GM21528 (cell line): Measurements from ENCODE around the gene WDR27.
"Not testable (repeated sequence)": the region's sequence is repeated elsewhere in the genome, so short reads cannot be mapped to it uniquely, and the experiment has no call there.

Experiments used
- ATAC-seq: cut with Tn5 transposase; IDR thresholded peaks from one replicate; pipeline ENCODE4 v1.9.1; 2021; ENCODE audit warnings: mild to moderate bottlenecking, moderate library complexity; ENCODE audit not compliant: unreplicated experiment, low FRiP score

WDR27 gene

DNA sequence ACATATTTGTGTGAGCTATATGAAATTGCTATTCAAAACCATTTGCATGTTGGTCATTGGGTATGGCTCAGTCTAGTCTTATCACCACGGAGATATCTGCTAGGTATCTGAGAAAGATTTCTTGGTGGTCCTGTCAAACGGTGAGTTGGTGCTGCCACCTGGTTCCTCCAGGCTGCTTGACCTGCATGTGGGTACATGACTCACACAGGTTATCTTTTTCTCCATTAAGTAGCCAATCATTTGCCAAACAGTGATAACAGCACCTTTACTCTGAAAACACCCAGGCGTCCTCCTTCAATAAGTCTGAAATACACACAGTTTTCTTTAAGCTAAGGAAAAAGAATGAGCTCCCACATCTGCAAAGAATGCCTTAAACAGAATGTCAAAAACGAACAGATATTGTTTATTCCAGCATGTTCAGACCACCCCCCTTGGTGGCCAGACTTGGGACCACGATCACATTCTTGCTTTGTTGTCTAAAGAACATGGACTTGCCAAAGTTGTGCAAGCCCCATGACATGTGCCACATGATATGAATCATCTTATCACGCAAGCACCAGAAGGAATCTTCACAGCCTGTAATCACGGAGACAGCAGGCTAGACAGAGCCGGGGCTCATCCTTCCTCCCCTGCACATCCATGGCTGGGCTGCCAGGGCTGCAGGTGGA lies 247.5 kb downstream of the WDR27 start:
- no peak for ATAC-seq

DNA sequence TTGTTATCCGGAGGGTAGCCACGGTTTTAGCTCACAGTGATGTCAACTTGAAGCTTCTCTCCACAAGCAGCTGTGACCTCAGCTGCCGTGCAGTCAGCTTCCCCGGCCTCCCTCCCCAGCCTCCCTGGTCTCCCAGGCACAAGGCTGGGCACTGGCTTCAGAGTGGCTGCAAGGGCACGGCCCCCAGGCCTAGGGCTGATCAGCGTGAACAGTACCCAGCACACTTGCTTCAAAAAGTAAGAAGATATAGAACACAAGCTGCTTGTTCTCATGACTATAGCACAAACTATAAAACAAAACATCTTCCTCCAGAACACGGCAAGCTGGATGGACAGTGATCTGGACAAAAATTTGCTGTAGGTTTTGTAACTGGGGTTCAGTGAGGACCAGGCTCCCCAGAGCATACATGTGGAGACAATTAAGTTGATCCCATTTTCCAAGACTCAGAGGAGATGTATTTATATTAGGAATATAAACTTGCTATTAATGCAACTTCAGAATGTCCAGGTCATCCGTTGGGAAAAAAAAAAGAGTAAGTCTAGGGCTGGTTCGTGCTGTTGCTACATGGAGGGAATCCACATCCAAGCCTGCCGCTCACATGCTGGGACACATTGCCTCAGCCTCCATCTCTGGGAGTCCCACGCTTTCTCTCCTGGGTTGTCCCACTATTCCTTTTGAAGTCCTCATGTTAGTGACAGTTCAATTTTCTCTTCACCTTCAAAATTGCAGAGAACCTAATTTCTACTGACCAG lies 248.8 kb downstream of the WDR27 start:
- ATAC-seq: no peak

DNA sequence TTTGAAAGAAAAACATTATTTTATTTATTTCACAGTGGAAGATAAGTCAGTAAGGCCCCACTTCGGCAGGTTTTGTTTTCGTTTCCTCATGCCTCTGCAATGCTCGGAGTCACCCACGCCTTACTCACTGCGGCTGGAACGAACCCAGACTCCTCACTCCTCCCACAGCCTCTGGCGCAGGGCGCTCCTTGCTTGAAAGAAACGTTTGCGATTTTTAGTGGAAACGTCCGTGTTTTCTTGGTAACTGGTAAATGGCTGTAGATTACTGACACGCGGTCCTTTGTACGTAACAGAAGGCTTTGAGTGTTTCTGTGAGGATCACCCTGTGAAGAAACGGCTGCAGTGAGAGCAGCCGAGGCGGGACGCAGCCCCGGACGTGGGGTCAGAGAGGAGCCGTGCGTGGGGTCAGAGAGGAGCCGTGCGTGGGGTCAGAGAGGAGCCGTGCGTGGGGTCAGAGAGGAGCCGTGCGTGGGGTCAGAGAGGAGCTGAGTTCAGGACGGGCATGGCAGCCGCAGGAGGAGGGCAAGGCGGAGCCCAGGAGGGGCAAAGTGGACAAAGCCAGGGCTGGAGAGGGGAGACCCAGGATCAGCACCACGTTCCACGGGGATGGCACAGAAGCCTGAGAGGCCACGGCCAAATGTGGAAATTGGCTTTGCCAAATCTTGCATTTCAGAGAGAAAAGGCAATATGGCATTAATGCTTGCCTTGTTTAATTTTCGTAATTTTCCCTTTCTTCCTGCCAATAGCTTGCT lies 249.5 kb downstream of the WDR27 start:
- ATAC-seq: no peak

DNA sequence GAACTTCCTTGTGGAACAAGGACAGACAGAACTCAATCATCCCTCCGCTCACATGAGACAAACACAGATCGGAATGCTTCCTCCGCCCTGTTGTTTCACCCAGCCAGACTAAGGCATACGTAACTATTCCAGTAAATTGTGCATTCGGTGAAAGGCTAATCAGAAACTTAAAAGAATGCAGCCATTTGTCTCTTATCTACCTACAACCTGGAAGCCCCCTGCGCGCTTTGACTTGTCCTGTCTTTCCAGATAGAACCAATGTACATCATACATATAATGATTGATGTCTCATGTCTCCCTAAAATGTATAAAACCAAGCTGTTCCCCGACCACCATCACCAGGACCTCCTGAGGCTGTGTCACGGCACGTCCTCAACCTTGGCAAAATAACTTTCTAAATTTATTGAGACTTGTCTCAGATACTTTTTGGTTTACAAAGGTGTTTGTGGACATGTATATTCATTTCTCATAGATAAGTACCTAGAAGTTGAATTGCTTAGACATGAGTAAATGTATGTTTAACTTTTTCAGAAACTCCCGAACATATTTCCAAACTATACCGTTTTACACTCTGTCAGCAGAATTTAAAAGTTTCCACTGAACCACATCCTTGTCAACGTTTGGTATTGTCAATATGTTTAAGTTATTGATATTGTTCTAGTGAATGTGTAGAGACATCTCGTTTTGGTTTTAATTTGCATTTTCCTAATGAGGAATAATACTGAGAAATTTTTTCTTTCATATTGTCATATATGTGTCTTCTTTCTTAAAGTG lies 250.6 kb downstream of the WDR27 start:
- ATAC-seq: no peak

DNA sequence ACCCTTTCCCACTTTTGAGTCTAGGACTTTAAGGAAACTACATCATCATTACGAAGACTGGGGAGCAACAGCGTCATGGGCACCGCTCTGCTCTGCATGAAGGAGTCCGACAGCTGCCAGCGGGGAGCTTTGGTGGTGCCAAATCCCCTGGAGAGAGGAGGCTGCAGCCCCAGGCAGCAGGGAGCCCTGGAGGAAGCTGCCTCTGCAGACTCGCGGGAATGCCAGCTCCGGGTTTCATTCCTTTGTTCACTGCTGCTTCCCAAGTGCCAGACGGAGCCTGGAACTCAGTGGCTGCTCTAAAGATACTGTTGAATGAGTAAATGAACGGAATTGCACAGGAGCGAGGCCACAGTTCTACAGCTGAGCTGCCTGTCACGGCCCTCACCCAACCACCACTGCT lies 251.7 kb downstream of the WDR27 start:
- ATAC-seq: no peak

DNA sequence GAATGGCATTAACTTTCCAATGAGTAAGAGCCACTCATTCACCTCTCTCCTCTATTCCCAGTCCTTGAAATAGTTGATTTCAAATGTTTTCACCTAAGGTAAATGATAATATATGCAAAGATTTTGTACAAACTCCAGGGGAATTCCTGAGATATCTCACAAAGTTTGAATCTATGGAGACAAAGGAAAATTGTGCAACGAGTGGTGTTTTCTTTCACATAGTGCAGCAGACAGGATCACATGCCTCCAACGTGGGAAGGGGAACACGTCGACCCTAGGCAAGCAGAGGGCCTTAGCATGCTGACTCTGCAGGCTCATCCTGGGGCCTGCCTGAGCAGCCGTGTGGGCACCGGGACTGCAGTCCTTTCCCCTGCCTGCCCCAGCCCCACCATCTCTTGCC lies 252.6 kb downstream of the WDR27 start:
- no peak for ATAC-seq

DNA sequence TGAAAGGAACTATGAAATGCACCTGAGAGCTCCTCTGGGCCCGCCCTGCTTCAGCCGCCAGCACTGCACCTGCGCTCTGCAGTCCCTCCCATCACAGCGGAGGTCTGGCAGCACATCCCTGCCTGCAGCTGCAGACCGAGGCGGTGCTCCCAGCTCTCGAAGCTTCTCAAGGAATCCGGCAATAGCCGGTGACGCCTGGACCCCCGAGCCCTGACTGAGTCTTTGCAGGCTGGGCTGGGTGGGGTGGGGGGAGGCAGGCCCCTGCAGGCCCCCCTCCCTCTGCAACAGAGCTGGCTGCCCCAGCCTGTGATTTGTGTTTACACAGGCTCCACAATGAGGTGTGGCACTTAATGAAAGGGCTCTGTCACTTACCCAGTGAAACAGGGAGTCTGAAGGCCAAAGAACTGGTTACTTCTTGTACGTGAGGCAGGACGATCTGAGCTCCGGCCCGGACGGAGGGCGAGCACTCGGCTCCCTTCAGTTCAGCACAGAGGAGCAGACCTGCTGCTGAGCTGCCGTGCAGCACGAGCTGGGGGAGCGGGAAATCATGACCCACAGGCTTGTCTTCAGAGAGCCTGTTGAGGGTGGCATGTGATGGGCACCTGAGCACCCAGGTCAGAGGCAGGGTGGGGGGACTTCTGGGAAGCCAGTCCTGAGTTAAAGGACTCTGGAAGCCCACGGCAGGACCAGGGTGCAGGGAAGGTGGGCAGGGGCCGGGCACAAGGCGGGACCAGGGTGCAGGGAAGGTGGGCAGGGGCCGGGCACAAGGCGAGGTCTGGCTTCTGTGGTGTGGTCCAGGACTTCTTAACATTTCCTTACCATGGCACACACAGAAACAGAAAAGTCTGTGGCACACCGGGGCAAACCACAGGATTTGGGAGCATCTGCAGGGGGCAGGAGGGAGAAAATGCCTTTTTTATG lies 255.9 kb downstream of the WDR27 start:
- ATAC-seq: no peak

DNA sequence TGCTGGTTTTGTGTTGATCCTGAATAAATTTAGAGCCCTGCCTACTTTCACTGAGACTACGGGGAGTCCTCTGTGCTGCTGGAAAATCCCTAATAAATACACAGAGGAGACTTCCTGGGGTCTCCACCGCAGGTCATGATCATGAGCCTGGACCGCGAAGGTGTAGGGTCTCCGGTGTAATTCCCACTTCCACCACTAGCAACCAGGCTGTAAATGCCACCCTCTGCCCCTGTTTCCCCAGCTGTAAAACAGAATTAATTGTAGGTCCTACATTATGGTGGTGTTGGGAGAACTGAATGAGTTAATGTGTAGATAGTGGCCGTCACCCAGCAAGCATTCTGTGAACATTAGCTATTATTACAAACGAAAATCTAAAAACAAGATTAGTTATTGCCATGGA lies 256.6 kb downstream of the WDR27 start:
- ATAC-seq: no peak

DNA sequence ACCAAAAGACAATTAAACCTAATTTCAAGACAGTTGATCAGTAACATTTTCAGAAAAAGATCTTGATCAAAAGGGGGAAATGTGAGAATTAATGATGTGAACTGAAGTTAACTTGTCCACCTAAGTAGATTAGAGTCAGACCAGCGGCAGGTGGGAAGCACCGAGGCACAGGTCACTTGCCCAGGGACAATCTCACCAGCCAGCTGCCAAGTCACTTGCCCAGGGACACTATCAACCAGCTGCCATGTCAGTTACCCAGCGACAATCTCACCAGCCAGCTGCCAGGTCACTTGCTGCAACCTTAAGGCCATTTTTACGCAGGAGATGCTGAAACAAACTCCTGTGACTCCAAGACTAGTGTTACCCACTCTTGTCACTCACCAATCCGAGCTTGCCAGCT lies 260.5 kb downstream of the WDR27 start:
- ATAC-seq: no peak

DNA sequence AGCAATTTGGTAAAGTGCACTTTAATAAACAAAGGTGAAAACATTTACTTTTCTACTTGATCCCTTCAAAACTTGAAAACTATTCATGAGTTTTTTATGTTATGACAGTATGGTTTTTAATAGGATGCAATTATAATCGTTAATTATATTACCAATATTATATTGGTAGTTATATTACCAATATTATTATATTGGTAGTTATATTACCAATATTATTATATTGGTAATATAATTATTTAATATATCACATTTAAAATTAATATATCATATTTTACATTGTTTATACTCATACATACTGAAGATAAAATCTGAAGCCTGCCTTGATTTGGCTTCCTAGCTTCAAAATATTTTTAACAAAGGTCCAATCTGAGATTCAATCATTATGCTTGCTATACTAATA lies 262.1 kb downstream of the WDR27 start:
- no peak for ATAC-seq

DNA sequence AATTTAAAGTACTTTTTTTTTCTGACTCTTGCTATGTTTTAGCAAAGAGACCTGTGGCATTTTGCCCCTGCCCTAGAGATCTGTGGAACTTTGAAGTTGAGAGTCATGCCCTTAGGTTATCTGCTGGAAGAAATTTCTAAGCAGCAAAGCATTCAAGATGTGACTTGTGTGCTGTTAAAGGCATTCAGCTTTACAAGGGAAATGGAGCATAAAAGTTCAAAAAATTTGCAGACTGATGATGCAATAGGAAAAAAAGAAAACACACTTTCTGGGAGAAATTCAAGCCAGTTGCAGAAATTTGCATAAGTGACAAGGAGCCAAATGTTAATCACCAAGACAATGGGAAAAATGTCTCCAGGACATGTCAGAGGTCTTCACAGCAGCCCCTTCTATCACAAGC lies 267.3 kb downstream of the WDR27 start:
- not testable (repeated sequence) for ATAC-seq

DNA sequence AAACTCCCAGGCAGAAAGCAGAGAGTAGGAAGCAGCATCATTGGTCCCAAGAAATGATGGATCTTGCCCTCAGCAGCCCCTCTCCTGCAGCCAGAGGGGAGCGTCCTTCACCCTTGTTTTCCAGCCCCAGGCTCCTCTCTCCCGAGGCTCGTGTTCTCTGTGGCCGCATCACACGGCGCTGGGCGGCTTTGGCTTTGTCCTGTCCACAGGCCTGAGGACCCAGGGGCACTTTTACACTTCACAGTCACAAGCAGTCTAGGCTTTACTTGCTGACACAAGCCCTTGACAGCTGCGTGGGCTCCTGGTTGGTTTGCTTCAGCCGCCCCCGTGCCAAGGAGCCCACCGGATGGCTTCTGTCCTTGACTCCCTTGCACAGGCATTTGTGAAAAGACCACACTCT lies 272.8 kb downstream of the WDR27 start:
- no peak for ATAC-seq

DNA sequence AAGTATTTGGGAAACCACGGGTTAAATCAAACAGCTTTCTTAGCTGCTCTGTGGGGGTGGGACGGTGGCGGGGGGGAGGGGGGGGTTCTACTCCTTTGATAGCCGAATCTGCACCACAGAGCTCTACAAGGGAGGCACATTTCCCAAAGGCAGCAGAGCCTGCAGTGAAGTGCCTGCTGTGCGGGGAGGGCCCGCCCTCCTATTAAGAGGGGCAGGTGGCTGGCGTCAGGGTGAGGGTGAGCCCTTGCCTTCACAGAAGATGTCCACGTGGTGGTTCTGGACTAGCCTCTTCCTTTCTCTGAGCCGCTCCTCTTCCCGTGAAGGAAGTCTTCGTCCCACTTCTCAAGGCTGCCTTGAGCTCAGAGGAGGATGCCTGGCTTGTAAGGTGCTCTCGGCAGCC lies 273.3 kb downstream of the WDR27 start:
- no peak for ATAC-seq

DNA sequence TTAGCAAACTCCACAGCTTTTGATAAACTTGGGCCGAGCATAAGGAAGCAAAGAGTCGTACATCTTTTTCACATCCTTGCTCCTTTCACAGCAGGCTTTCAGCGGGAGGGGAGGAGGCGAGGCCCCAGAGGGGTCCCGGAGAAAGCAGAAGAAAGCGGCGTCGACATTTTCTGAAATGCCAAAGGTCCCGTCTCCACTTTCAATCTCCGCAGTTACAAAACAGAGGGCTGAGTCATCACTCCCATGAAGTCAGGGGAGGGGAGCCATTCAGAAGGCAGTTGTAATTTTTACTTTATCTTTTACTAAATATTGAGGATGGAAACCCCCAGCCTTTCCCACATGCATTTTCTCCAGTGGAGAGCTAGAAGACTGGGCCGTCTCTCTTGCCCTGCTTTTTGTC lies 274.0 kb downstream of the WDR27 start:
- ATAC-seq: no peak

DNA sequence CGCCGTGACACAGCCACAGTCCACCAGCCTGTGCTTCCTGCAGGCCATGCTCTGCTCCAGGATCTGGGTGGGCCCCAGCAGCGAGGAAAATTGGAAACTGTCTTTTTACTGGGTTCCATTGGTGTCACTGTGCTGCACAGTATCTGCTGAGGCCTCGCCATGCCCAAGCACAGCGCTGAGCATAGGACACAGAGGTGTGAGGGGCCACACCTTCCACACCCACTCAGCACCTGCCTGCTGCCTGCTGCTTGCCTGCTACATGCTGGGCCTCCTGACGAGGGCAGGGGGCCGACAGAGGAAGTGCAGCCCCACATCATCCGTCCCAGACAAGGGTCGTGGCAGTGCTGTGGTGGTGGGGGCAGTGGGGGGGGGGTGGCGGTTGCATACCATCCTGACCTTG lies 275.2 kb downstream of the WDR27 start:
- no peak for ATAC-seq

DNA sequence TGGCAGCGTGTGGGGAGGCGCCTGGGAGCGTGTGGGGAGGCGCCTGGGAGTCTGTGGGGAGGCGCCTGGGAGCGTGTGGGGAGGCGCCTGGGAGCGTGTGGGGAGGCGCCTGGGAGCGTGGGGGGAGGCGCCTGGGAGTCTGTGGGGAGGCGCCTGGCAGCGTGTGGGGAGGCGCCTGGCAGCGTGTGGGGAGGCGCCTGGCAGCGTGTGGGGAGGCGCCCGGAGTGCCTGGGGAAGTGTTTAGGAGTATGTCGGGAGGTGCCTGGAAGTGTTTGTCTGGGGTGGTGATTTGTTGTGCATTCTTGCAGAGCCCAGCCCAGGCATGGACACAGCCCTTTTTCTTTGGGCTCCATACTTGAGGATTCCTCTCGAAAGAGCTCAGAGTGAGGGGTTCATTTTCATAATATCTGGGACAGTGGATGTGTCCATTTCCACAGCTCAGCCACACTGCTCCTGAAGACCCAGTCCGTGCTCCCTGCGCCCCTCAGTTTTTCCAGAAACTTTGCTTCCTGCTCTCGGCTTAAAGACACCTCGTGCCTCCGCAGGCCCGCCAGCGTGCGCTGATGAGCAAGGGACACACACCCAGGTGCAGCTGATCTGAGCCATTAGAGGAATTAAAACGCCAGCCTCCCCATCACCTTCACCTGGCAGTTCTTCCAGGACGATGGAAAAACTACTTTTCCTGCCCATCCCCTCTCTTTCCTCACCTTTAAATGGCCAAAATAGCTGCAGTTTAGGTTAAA lies 276.0 kb downstream of the WDR27 start:
- ATAC-seq: no peak

DNA sequence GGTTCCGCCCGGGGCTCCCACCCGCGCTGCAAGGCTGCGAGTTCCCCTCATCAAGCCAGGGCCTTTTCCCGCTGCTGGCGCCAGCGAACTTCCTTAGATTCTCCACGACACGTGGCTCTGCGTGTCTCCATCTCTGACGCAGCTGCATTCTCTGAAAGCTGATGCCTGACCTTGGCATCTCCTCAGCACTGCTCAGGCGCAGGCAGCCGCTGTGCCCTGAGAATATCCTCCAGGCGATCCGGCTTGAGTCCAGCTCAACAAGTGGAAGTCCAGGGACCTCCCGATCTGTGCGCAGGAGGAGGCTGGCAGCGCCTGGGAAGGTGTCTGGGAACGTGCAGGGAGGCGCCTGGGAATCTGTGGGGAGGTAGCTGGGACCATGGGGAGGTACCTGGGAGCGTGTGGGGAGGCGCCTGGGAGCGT lies 277.0 kb downstream of the WDR27 start:
- ATAC-seq: no peak

DNA sequence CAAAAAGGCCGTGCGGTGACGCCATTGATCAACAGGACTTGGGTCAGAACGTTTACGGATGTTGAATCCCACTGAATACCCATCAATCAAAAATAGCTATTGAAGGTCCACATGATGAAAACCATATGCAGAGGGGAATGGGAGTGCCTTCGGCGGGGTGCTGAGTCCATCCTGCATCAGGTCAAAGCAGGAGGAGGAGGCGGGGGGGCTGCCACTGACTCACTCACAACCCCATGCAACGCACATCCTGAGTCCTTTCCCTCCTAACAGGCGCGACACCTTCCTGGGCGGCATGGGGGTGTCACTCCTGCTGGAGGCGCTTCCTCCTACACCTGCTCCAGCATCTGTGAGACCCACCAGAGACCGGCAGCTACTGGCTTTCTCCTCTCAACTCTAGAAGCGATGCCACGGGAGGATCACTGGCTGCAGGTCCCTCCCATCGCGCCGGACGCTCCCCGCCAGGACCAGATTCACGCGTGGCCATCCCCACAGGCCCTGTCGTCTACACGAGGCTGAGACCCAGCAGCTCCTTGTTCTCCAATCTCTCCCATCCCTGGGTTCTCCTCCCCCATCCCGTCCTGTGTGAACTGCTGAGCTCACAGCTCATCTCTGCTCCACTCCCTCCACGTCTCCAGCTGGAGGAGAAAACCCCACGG lies 277.6 kb downstream of the WDR27 start:
- no peak for ATAC-seq
